GOT3 (cell line): ENCODE data around the gene TIGD1.
"Not testable (repeated sequence)": the region's sequence is repeated elsewhere in the genome, so short reads cannot be mapped to it uniquely, and the experiment has no call there.

Experiments used
- DNase-seq: peaks from one replicate; lab custom pipeline; 2025; ENCODE audit warnings: mixed read lengths; lab: John Stamatoyannopoulos, UW

TIGD1 gene

DNA sequence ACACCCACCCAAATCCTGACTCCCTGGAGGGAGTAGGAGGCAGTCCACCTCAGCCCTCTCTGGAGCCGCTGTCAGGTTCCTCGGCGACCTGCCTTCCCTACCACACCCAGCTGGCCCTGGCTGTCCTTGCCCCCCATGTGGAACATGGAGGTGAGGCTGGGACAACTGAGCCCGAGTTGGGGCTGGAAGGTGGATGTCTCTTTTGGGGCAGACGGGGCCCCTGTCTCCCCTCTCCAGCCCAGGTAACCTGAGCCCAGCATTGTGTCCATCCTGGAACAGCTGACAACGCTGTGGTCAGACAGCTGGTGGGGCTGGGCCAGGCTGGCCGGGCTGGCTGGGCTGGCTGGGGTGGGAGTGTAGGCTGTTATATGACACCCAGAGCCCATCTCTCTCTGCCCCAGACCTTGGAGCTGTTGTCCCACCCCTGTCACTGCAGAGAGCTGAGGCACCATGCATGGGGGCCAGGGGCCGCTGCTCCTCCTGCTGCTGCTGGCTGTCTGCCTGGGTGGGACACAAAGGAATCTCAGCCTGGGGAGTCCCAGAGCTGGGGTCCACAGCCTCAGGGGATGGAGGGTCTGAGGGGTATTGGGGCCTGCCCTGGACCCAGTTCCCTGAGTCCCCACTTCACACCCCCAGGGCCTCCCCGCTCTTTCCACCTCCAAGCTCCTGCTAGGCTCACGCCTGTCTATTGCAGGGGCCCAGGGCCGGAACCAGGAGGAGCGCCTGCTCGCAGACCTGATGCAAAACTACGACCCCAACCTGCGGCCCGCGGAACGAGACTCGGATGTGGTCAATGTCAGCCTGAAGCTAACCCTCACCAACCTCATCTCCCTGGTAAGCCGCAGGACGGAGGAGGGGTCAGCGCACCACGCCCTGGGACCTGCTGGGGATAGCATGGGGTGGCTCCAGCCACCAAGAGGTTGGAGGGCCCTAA, 10.8 kb downstream of the TIGD1 start, which contains the start of gene CHRNG:
CHRNG (plus strand) TSS at position 395 of the 934 bp plus-strand sequence; CDS start at position 451, 56 bp downstream.
- DNase-seq = no peak

DNA sequence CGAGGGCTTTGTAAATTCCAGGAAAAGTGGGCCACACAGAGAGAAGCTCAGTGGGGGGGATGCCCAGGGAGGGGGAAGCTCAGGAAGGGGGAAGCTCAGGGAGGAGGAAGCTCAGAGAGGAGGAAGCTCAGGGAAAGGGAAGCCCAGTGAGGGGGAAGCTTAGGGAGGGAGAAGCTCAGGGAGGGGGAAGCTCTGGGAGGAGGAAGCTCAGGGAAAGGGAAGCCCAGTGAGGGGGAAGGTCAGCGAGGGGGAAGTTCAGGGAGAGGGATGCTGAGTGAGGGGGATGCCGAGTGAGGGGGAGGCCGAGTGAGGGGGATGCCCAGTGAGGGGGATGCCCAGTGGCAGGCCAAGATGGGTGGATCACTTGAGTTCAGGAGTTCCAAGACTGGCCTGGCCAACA, 11.7 kb downstream of the TIGD1 start:
- no peak for DNase-seq

DNA sequence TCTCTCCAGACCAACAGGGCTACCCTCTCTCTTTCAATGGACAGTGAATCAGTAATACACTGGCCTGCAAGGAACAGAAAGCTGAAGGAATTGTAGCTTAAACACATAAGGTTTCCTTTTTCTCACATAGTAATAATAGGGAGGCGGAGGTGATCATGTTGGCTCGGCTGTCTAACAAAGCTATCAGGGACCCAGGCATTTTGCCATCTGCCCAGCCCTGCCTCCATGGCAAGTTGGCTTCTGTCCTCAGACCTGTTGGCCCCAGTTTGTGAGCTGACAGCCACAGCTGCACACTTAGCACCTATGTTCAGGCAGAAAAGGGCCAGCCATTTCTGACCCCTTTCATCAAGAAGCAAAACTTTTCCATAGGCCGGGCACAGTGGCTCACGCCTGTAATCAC, 12.9 kb downstream of the TIGD1 start:
- DNase-seq = no peak

DNA sequence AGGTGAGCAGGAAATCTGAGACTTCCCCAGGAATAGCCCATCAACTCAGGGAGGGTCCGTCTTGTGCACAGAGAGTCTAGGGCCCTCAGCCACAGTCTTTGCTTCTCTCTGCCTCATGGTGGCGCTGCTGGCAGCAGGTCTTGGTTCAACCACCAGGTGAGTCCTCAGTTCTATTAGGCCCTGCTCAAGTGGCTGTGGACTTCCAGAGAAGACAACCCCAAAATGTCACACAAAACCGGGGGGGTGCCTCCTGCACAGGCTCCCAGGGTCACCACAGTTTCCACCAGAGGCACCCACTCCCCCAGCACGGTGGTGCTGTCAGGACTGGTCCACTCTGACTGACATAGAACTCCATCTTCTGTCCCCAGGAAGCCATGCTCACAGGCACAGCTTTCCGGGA, 13.3 kb downstream of the TIGD1 start:
- DNase-seq = no peak

DNA sequence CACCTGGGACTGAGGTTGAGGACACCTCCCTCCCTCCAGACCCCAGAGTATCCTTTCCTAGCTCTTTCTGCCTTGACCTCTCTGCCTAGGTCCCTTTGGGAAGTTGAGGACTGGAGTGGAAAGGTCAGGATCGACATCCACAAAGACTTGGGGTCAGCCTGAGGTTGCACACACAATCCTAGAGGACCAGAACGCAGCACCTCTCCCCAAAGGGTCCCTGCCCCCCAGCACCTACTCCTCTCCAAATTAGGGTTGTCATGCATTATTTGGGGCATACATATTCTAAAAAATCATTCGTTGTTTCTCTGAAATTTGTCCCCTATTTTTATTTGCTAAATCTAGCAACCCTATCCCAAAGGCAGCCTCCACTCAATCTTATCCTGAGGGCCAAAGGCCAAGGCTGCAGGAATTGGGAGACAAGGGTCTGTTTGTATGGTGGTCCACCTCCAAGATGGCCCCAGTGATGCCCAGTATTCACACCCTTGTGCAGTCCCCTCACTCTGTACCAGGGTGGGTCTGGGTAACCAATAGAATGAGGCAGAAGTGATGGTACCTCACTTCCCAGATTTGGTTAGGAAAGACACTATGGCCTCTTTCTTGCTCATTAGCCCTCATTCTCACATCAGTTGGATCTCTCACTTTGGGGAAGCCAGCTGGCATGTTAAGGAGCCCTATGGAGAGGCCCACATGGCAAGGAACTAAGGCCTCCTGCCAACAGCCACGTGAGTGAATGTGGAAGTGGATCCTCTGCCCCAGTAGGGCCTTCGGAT, 14.4 kb downstream of the TIGD1 start:
- no peak for DNase-seq

DNA sequence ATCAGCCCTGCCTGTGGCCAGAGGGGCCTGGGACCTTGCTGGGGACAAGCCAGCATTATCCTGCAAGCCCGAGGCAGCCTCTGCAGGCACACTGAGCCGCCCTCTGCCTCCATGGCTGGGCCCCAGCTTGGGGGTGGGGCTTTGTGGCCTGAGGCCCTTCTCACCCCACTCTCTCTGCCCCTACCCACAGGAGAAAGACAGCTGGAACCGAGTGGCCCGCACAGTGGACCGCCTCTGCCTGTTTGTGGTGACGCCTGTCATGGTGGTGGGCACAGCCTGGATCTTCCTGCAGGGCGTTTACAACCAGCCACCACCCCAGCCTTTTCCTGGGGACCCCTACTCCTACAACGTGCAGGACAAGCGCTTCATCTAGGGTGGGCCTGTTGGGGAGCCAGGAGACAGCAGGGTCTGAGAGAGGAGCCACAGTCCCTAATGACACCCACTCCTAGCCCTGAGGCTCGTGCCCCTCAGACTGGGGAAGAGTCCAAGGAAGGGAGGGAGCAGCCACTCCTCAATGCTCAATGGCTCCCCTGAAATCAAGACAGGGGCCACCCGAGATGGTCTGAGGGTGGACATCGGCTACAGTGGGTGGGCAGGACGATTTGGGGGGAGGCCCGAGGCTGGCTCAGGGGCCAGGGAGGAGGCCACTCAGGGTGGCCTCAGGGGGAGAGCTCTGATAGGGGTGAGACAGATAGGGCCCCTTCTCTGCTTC, 15.3 kb downstream of the TIGD1 start:
- DNase-seq = no peak

DNA sequence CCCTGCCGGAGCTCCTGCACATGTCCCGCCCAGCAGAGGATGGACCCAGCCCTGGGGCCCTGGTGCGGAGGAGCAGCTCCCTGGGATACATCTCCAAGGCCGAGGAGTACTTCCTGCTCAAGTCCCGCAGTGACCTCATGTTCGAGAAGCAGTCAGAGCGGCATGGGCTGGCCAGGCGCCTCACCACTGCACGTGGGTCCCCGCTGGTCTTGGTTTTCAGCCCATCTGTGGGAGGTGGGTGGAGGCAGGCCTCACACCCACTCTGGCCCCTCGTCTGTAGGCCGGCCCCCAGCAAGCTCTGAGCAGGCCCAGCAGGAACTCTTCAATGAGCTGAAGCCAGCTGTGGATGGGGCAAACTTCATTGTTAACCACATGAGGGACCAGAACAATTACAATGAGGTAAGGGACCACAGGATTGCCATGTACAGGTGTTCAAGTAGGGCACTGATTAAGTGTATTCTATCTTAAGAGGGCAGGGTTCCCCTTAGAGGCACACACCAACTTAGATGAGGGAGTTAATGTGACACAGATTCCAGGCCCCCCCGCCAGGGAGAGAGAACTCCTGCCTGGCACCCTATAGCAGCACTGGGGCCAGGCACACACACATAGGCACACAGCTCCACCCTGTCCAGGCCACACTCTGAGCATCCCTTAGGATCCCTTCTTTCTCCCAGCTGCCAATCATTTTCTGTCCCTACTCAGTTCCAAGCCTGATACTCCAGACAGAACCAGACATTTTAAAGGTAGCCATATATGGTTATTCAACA, 16.2 kb downstream of the TIGD1 start:
- no peak for DNase-seq

DNA sequence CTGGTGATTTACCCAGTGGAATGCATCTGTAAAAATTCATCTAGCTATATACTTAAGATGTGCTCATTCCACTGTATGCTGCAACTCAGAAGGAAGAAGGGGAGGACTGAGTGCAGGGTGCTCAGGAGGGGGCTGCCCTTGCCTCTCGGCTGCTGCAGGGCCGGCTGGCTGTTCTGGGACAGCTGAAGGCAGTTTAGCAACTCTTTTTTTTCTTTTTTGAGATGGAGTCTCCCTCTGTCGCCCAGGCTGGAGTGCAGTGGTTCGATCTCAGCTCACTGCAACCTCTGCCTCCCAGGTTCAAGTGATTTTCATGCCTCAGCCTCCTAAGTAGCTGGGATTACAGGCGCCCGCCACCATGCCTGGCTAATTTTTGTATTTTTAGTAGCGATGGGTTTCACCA, 17.5 kb downstream of the TIGD1 start:
- not testable (repeated sequence) for DNase-seq

DNA sequence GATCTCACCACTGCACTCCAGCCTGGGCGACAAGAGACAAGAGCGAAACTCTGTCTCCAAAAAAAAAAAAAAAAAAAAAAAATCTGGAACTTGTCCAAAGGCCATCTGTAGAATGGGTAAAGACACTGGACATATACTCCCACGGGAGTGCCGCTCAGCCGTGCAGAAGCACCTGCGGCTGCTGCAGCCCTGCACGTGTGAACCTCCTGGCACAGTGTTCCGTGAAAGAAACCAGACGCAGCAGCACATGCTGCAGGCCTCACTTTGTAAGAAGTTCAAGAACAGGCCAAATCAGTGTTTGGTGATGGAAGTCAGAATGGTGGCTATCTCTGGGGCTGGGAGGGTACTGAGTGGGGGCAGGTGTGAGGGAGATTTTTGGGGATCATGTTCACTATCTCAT, 17.9 kb downstream of the TIGD1 start:
- no peak for DNase-seq

DNA sequence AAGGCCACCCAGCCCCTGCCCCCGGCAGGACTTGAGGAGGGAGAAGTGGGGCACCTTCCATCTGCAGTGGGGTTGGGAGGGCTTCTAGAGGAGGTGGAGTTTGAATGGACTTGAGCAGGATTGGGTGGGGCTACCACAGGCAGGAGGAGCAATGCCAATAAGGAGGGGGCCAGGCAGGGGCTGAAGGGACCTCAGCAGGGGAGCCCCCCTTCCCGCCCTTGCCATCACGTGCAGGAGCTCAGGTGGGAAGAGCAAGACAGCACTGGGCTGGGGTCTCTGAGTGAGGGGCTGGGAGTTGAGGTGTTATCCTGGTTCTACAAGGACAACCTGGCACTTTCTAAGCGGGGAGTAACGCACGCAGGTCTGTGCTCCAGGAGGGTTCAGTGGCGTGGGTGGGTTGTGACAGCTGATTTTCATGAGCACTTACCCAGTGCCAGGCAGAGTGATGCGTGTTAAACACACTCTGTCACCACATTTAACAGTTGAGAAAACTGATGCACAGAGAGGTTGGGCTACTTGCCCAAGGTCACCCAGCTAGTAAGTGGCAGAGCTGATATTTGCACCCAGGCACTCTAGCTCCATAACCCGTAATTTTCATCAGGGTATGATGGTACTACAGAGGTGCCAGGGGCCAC, 19.6 kb downstream of the TIGD1 start:
- DNase-seq = no peak

DNA sequence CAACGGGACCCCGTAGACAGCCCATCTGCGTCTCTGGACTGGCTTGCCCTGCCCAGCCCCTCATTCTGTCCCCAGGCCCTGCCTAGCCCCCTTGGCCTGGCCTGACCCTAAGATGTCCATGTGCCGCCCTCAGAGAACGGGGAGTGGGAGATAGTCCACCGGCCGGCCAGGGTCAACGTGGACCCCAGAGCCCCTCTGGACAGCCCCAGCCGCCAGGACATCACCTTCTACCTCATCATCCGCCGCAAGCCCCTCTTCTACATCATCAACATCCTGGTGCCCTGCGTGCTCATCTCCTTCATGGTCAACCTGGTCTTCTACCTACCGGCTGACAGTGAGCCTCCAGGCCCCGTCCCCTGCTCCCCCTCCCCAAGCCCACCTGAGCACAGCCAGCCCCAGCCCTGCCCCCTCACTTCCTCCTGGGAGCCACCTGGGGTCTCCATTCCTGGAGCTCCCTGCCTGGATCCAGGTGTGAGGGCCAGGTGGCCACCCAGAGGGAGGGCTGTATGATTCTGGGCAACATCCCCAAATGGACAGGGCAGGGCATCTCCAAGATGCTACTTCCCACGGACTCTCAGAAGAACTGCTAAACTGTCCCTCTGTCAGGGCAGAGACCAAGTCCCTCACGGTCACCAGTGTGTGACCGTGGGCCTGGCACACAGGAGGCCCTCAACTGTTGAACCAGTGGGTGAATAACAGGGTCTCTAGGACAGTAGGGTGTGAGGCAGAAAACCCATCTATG, 20.4 kb downstream of the TIGD1 start:
- no peak for DNase-seq

DNA sequence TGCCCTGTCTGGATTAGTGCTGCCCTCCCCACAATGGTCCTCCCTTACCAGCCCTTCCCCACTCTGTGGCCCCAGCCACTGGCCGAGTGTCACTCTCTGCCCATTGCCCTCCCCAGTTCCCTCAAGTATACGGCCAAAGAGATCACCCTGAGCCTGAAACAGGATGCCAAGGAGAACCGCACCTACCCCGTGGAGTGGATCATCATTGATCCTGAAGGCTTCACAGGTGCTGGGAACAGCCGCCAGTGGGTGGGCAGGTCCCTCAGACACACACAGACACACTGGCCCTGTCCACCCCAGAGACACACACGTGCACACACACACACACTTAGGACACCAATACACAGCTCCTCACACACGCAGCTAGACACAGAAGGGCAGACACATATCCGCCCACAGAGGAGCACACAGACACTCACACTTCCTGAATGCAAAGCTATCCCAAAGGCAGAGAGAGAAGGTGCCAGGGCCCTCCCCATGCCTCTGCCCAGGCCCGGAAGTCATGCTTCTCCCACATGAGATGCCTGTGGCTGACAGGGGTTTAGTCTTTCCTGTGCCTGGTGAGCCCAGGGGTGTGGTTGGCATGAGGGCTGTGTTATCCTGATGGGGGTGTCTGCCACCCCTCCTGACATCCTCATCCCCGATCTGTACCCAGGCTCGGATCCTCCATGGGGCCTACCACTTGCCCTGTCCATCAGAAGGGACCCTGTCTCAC, 21.5 kb downstream of the TIGD1 start:
- no peak for DNase-seq

DNA sequence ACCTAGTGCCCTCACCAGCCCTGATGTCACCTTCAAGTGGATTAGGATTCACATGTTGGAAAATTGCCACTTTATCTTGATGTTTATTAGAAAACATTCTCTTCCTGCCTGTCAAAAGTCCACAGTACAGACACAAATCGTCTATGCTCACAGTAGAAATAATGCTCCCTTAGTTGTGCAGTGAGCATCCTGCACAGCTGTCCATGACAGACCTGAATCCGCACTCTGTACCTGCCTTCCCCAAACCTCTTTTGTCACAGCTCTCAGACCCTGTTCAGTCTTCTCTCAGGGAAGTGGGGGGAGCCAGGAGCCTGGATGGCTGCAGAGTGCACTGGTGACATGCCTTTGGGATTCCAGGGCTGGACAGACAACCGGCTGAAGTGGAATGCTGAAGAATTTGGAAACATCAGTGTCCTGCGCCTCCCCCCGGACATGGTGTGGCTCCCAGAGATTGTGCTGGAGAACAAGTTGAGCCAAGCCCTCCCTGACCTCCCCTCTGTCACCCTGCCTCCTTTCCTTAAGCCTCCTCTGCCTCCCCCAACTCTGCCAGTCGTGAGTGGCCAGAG, 22.4 kb downstream of the TIGD1 start:
- DNase-seq = no peak

DNA sequence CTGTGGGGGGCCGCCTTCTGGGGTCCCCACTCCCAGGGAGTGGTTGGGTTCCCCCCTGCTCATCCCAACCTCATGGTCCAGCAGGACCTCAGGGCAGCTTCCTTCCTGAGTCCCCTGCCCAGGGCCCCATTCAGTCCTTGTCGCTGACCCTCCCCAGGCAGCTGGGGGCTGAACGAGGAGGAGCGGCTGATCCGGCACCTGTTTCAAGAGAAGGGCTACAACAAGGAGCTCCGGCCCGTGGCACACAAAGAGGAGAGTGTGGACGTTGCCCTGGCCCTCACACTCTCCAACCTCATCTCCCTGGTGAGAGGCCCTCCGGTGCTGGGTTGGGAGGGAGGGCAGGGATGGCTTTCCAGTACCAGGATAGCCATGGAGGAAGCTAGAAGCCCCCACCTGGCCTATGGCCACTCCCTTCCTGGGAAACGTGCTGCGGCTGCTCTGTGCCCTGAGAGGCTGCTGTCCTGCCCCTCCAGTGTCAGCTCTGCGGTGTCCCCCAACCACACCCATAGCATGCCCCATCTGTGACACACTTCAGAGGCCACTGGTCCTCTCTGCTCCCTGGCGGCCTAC, 23.9 kb downstream of the TIGD1 start:
- no peak for DNase-seq

DNA sequence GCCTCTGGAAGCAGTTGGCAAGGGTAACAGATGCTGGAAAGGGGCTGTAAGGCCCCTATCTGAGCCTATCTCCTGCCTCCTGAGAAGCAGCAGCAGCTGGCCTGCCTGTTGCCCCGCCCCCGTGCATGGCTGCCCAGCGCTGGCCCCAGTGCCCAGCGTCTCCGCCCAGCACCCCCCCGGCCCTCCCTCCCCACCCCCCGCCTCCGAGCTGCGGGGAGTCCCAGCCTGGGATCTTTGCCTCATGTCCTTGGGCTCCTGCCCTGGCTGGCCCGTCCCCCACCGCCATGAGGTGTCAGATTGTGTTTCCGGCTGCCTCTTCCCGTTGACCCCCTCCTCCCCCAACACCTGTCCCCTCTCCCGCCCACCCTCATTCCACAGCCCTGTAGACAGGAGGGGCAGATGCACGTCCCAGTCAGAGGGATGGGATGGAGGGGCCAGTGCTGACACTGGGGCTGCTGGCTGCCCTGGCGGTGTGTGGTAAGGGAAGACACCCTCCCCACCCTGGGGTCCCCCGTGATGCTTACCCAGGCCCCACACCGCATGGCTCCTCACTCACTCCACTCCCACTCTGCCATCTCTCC, 24.5 kb downstream of the TIGD1 start, which contains the start of gene CHRND:
CHRND (plus strand) TSS at position 370 of the 581 bp plus-strand sequence; CDS start at position 426, 56 bp downstream.
- no peak for DNase-seq

DNA sequence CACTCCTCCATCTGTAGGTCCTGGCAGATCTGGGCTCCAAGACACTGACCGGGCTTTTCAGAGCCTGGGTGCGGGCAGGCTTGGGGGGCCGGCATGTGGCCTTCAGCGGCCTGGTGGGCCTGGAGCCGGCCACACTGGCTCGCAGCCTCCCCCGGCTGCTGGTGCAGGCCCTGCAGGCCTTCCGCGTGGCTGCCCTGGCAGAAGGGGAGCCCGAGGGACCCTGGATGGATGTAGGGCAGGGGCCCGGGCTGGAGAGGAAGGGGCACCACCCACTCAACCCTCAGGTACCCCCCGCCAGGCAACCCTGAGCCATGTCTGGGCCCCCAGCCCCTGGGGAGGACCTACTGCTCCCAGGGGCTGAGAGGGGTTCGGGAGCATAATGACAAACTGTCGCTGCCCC, 25.2 kb downstream of the TIGD1 start:
- no peak for DNase-seq

DNA sequence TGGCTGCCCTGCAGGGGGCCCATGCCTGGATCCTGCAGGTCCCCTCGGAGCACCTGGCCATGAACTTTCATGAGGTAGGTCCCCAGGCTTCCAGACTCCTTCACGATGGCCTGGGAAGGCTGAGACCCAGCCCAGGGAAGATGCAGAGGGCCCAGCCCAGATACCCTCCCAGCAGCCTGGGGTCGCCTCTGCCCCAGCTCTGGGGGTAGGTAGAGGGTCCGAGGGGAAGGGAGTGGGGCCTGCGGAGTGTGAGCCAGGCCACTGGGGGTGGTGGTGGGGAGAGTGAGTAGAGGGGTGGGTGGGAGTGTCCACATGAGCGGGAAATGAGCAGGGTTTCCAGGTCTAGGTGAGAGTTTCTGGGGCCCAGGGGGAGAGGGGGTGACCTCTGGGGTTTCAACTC, 25.6 kb downstream of the TIGD1 start:
- no peak for DNase-seq
